K562 (cell line): ENCODE data around the gene B2M. TPM values are rescaled to one million over a fixed set of nuclear protein-coding genes. Genes with fewer than 3 reads are reported as not detected.

ENCODE experiments used
- ATAC-seq: fragments of 200-7000 bp; cut with Tn5 transposase; 3 replicates; pipeline ENCODE4 v1.9.1; 2020; ENCODE audit warnings: moderate library complexity
- BruUV-seq: library from RNA; stranded (reverse); fragments of 400-500 nt; replicated peaks from 2 replicates; lab custom pipeline; 2021; lab: Mats Ljungman, UMichigan
- CTCF ChIA-PET: fragments of 300-600 bp; formaldehyde crosslinking; extraction: SDS; loops from one replicate; lab custom pipeline; 2021; ENCODE audit warnings: low intra/inter-chr PET ratio; lab: Yijun Ruan, JAX
- POLR2A ChIA-PET: fragments of 300-600, 350-650 bp; sonication (Branson Sonifier 250); formaldehyde crosslinking; extraction: SDS; loops from one replicate; lab custom pipeline; 2021; ENCODE audit warnings: antibody characterized with exemption, inconsistent platforms; lab: Yijun Ruan, JAX
- DNase-seq, 4 experiments: peaks; one replicate each; pipeline versions ENCODE4 v3.0.0 to v3.0.0-alpha.2; 2011 to 2018; ENCODE audit warnings: low spot score in 3 of 4, mixed read lengths in 3 of 4; ENCODE audit errors: extremely low read depth in 1 of 4
- FAIRE-seq: peaks from 2 replicates; lab custom pipeline; 2011; peaks lifted over from hg19 to GRCh38; lab: Jason Lieb, UNC
- H2AFZ ChIP-seq: 2 replicates; pipeline ENCODE4 v1.6.0; 2011; ENCODE audit warnings: low read depth, low read length, control low read depth, inconsistent platforms
- H3K27ac ChIP-seq: fragments of 200-600 bp; 3 replicates; pipeline ENCODE4 v1.8.0; 2011; ENCODE audit warnings: low read depth, mild to moderate bottlenecking, control low read depth, inconsistent platforms, low read length, moderate library complexity, mixed read lengths; ENCODE audit errors: extremely low read depth
- H3K27me3 ChIP-seq, 2 experiments: fragments of 300-600 bp in 1 of 2; 2 replicates in 1 of 2; 3 replicates in 1 of 2; pipeline versions ENCODE4 v1.6.0 to v1.8.0; 2011; ENCODE audit warnings: inconsistent platforms in 2 of 2, low read length in 2 of 2, mild to moderate bottlenecking in 1 of 2, mixed read lengths in 1 of 2, moderate library complexity in 1 of 2; ENCODE audit not compliant: control insufficient read depth in 2 of 2, insufficient read depth in 2 of 2
- H3K36me3 ChIP-seq: fragments of 300-600 bp; 3 replicates; pipeline ENCODE4 v1.8.0; 2011; ENCODE audit warnings: mild to moderate bottlenecking, low read length, inconsistent platforms; ENCODE audit not compliant: control insufficient read depth, insufficient read depth
- H3K4me1 ChIP-seq, 2 experiments: fragments of 200-600 bp in 1 of 2; replicated peaks in 1 of 2; 2 replicates in 1 of 2; 3 replicates in 1 of 2; pipeline versions ENCODE4 v1.5.1 to v1.8.0; 2011; ENCODE audit warnings: inconsistent platforms in 2 of 2, low read length in 2 of 2, mild to moderate bottlenecking in 1 of 2, mixed read lengths in 1 of 2, moderate library complexity in 1 of 2; ENCODE audit not compliant: control insufficient read depth in 2 of 2, insufficient read depth in 2 of 2
- H3K4me2 ChIP-seq: 2 replicates; pipeline ENCODE4 v1.6.1; 2011; ENCODE audit warnings: low read length, control low read depth, inconsistent platforms, mixed read lengths; ENCODE audit not compliant: insufficient read depth
- H3K4me3 ChIP-seq: fragments of 200-600 bp; sonication (generic), shearing (Covaris generic); 2 replicates; pipeline ENCODE4 v1.5.1; 2016; ENCODE audit warnings: control low read depth, inconsistent platforms
- H3K79me2 ChIP-seq: fragments of 200-600 bp; 3 replicates; pipeline ENCODE4 v1.8.0; 2011; ENCODE audit warnings: low read length, inconsistent platforms; ENCODE audit not compliant: control insufficient read depth, insufficient read depth
- H3K9ac ChIP-seq, 2 experiments: 2 replicates each; pipeline versions ENCODE4 v1.6.0 to v1.6.1; 2011; ENCODE audit warnings: low read depth in 2 of 2, low read length in 2 of 2, control low read depth in 1 of 2, inconsistent platforms in 1 of 2, mild to moderate bottlenecking in 1 of 2, mixed read lengths in 1 of 2; ENCODE audit not compliant: insufficient read depth in 1 of 2
- H3K9me1 ChIP-seq: one replicate; pipeline ENCODE4 v1.6.0; 2011; ENCODE audit warnings: inconsistent platforms, mild to moderate bottlenecking, low read length, moderate library complexity; ENCODE audit not compliant: control insufficient read depth, insufficient read depth
- H3K9me3 ChIP-seq: replicated peaks from 2 replicates; pipeline ENCODE4 v1.5.1; 2011; ENCODE audit warnings: low read depth, low read length, inconsistent platforms; ENCODE audit not compliant: control insufficient read depth, insufficient read depth
- H4K20me1 ChIP-seq: replicated peaks from 2 replicates; pipeline ENCODE4 v1.6.1; 2011; ENCODE audit warnings: low read length, inconsistent platforms, mixed read lengths; ENCODE audit not compliant: control insufficient read depth, insufficient read depth
- KAT2B ChIP-seq: IDR thresholded peaks from one replicate; pipeline ENCODE4 v1.6.1; 2012; ENCODE audit warnings: low read depth, mild to moderate bottlenecking, control low read depth, inconsistent platforms, low read length, moderate library complexity
- PHF20 ChIP-seq: fragments of 450-650 bp; IDR thresholded peaks from 2 replicates; pipeline ENCODE4 v1.6.1; 2018; ENCODE audit not compliant: partially characterized antibody
- POLR2A ChIP-seq: fragments of 450-650 bp; conservative IDR thresholded peaks from 2 replicates; pipeline ENCODE4 v1.6.1; 2016
- ZBTB8A ChIP-seq: fragments of 450-650 bp; IDR thresholded peaks from 2 replicates; pipeline ENCODE4 v1.6.1; 2018; ENCODE audit warnings: mild to moderate bottlenecking, moderate library complexity; ENCODE audit not compliant: partially characterized antibody
- ZNF431 ChIP-seq: sonication (generic); formaldehyde crosslinking; IDR thresholded peaks from 2 replicates; pipeline ENCODE4 v1.8.0; 2022; ENCODE audit warnings: mild to moderate bottlenecking, missing genetic modification reagents
- ZNF668 ChIP-seq: fragments of 250-450 bp; sonication (Bioruptor Pico); IDR thresholded peaks from 2 replicates; pipeline ENCODE4 v1.8.0; 2022; ENCODE audit warnings: mild to moderate bottlenecking, inconsistent platforms
- ZNF75A ChIP-seq: fragments of 450-650 bp; formaldehyde crosslinking; IDR thresholded peaks from 2 replicates; pipeline ENCODE4 v1.4.0; 2020; ENCODE audit warnings: mild to moderate bottlenecking
- ZSCAN29 ChIP-seq: fragments of 450-650 bp; IDR thresholded peaks from 2 replicates; pipeline ENCODE4 v1.6.1; 2017
- WGBS: fragments of 100-300 bp; shearing (Covaris generic); methylation state at CpG from one replicate; pipeline ENCODE4 v1.1.6; 2016; ENCODE audit warnings: low coverage, mixed read lengths; ENCODE audit not compliant: insufficient coverage; ENCODE audit errors: missing lambda C conversion rate; 5-methylcytosine and 5-hydroxymethylcytosine counted together
- in situ Hi-C: fragments of 300-500 bp; cut with MboI; formaldehyde crosslinking; loops from 4 replicates; pipeline ENCODE4 v1.15.0; 2018; ENCODE audit warnings: inconsistent platforms, mixed read lengths
- intact Hi-C: fragments of 100-400 bp; cut with micrococcal nuclease; formaldehyde crosslinking; loops from 2 replicates; pipeline ENCODE4 v1.14.2; 2022
- polyA plus RNA-seq, 8 experiments: library from polyadenylated mRNA; depleted of rRNA in 4 of 8; stranded (reverse) in 5 of 8; unstranded in 3 of 8; fragments of >200 nt; fragmentation: Nextera tagmentation in 2 of 8; fragmentation: Illumina TruSeq in 1 of 8; extraction: Ambion mirVana in 2 of 8; extraction: Trizol in 1 of 8; gene quantifications; 2 replicates each; pipeline versions ENCODE4 v1.2.1 to v1.2.3, GENCODE V29; 2011 to 2014; ENCODE audit warnings: inconsistent platforms in 1 of 8, missing spikeins in 1 of 8
- total RNA-seq, 7 experiments: library from RNA; depleted of rRNA in 6 of 7; stranded (reverse); fragments of >200 nt in 6 of 7; fragmentation: Illumina TruSeq in 2 of 7; extraction: Trizol in 2 of 7; gene quantifications; 2 replicates each; pipeline versions ENCODE4 v1.2.1 to v1.2.3, GENCODE V29; 2011 to 2021; ENCODE audit warnings: low replicate concordance in 1 of 7
- TF ChIP-seq, protein P1 (sequence below): sonication (generic); formaldehyde crosslinking; IDR thresholded peaks from 2 replicates; pipeline ENCODE4 v1.8.0; 2022; ENCODE audit warnings: mild to moderate bottlenecking, missing genetic modification reagents
- TF ChIP-seq, protein P2 (sequence below), 3 experiments: fragments of 200-800 bp in 1 of 3; sonication (Bioruptor generic) in 1 of 3; sonication (generic) in 1 of 3; formaldehyde crosslinking in 1 of 3; IDR thresholded peaks; 2 replicates each; pipeline versions ENCODE4 v1.6.1 to v1.8.0; 2016 to 2022; ENCODE audit warnings: mild to moderate bottlenecking in 2 of 3, missing compliant biosample characterization in 2 of 3, missing genetic modification characterization in 2 of 3, missing genetic modification reagents in 1 of 3
- TF ChIP-seq, protein P3 (sequence below): sonication (generic); formaldehyde crosslinking; IDR thresholded peaks from 2 replicates; pipeline ENCODE4 v1.8.1; 2023; ENCODE audit warnings: mild to moderate bottlenecking, missing genetic modification reagents

The B2M gene
- total and polyA plus RNA-seq, 9 of the 15 experiments (the other 6 are each of a cell fraction or from before 2014, with no cell fraction given) = 460 to 3,138 (median 1,032) TPM

DNA sequence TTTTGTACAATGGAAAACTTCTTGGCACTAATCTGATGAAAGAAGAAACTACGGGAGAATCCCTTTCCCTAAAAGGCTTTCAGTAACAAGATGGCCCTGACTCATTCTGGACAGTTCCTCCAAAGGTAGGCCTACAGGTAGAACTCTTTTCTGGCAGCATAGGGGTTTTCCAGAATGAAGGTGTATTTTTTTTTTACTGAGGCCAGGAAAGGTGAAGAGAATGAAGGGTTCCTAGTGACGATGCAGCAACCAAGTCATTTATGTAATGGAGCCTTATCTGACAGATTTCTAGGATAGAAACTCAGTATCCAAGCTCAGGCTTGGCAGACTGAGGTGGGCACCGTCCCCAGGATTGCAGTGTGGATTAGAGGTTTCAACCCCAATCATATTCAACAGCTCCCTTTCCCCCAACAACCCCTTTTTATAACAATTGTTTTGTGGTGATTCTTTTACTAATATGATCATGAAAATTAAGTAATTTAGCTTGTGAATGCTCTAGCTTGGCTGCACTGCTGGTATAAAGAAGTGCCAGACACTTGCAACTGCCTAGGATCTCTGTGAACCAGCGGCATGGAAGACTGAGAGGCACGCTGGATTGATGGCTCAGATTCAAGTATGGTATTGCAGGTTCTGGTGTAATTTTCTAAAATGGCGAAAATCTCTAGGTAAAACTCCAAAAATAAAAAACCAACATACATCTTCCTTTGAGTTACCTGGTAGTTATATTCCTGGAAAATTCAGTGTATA, 16.3 kb downstream of the B2M start:
- in situ Hi-C loops = no loop called here
- no peak for DNase-seq
- intact Hi-C loops = loop anchor here (2.0 kb wide), 1 partner anchor 17 kb away; the partner anchor contains the start of genes B2M and PATL2
- no peak overlapping the region for H3K4me2 ChIP-seq
- 0 out of 4 replicates have a peak overlapping the region, but pooled peaks of 1 of the 2 experiments have one; percentile 70 for H3K9ac ChIP-seq
- BruUV-seq = no TSS peak
- H2AFZ ChIP-seq = no peak overlapping the region
- TF ChIP-seq POLR2A = no peak
- no peak for TF ChIP-seq KAT2B
- TF ChIP-seq ZBTB8A = no peak
- TF ChIP-seq, protein P1, sequence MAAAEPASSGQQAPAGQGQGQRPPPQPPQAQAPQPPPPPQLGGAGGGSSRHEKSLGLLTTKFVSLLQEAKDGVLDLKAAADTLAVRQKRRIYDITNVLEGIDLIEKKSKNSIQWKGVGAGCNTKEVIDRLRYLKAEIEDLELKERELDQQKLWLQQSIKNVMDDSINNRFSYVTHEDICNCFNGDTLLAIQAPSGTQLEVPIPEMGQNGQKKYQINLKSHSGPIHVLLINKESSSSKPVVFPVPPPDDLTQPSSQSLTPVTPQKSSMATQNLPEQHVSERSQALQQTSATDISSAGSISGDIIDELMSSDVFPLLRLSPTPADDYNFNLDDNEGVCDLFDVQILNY = no peak
- no peak for TF ChIP-seq ZNF75A
- no peak for TF ChIP-seq PHF20
- TF ChIP-seq, protein P2, sequence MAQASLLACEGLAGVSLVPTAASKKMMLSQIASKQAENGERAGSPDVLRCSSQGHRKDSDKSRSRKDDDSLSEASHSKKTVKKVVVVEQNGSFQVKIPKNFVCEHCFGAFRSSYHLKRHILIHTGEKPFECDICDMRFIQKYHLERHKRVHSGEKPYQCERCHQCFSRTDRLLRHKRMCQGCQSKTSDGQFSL (CRISPR knock-in tag; IDR thresholded peaks at IDR 0.05) = no peak
- TF ChIP-seq, protein P2 (tag; IDR thresholded peaks at IDR 0.05) = no peak
- TF ChIP-seq ZSCAN29 = no peak
- TF ChIP-seq ZNF431 (CRISPR knock-in tag) = no peak
- TF ChIP-seq, protein P3, sequence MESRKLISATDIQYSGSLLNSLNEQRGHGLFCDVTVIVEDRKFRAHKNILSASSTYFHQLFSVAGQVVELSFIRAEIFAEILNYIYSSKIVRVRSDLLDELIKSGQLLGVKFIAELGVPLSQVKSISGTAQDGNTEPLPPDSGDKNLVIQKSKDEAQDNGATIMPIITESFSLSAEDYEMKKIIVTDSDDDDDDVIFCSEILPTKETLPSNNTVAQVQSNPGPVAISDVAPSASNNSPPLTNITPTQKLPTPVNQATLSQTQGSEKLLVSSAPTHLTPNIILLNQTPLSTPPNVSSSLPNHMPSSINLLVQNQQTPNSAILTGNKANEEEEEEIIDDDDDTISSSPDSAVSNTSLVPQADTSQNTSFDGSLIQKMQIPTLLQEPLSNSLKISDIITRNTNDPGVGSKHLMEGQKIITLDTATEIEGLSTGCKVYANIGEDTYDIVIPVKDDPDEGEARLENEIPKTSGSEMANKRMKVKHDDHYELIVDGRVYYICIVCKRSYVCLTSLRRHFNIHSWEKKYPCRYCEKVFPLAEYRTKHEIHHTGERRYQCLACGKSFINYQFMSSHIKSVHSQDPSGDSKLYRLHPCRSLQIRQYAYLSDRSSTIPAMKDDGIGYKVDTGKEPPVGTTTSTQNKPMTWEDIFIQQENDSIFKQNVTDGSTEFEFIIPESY (CRISPR knock-in tag) = no peak
- TF ChIP-seq ZNF668 (CRISPR knock-in tag) = no peak
- H3K27ac ChIP-seq = peak overlapping the region; percentile 77; the same call in 1 of the 3 replicates
- no peak overlapping the region for H3K4me3 ChIP-seq
- no peaks in the 10 kb centered on the region for H3K36me3 ChIP-seq
- ChIA-PET POLR2A (interaction anchor here (0.8 to 10.1 kb wide), 10 partner anchors 9 to 167 kb away, joined by 3 to 136 read pairs (median 4); partner anchors contain the start of genes B2M, PATL2, SPG11 and TRIM69), CTCF (no interaction called here)
- peaks cover 20 to 29% of the 10 kb centered on the region in 2 experiments for H3K4me1 ChIP-seq
- no peaks in the 10 kb centered on the region for H3K79me2 ChIP-seq
- H3K9me1 ChIP-seq = no peaks in the 10 kb centered on the region
- no peak for FAIRE-seq
- ATAC-seq = no peak
- no peaks in the 10 kb centered on the region for H3K9me3 ChIP-seq
- no peaks in the 10 kb centered on the region for H4K20me1 ChIP-seq
- WGBS = 71% methylated on average over 6 of the region's 6 CpGs
- no peaks in the 10 kb centered on the region for H3K27me3 ChIP-seq
